GM10847 (cell line): ENCODE data around the gene HEYL.

Source experiments
- POLR2A ChIP-seq: IDR thresholded peaks from 2 replicates; pipeline ENCODE4 v1.6.1; 2011; ENCODE audit not compliant: insufficient read length; ENCODE audit errors: extremely low read depth

HEYL gene

DNA sequence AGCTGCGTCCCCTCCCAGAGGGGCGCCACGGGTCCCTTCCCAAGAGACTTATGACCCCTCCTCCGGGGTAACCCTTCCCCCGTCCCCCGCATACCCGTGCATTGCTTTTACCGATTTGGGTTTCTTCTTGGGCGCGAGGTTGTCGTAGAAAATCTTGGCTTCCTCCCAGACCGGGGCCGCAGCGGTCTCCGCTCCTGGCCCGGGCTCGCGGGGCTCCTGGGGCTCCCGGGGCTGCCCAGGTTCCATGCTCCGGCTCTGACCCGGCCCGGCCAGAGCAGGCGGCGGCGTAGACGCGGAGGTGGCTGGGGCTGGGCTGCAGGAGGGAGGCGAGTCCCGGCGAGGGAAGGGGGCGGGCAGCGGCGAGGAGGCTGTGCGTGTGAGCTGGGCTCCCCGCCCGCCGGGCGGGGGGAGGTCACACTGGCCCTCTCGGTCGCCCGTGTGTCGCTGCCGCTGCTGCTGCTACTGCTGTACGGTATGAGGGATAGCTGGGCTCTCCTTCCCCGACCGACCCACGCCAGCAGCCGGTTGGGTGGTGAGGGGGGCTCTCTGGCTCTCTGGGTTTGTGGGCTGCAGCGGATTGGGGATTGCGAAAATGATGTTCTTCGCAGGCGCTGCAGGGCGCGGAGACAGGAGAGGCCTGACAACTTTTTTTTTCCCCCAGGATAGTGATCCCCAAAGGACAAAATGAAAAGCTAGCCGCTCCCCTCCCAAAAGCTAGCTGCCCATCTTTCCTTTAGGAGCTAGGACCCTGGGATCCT lies 32.5 kb upstream of the HEYL start, which contains the start of gene NT5C1A:
TSS of gene NT5C1A (minus strand) at position 315 of the 758 bp plus-strand sequence. CDS start at position 246, 69 bp downstream.
- TF ChIP-seq POLR2A: no peak

DNA sequence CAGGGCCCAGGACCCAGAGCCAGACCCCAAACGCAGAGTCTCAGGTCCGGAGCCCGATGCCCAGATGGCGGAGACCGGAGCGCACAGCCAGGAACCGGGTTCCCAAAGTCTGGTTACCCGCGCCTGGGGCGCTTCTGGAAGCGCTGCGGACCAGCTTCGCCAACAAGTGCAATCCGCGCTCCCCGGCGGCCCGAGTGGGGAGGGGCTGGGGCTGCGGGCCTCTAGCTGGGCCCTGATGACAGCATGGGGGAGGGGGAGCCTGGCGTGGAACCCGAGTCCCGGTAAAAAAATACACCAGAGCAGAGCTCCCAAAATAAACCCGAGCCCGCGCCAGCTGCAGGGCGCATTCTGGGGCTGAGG lies 32.0 kb upstream of the HEYL start:
- TF ChIP-seq POLR2A: no peak

- no peak for TF ChIP-seq POLR2A
Measured at GRCh38 chr1:39670689-39671088, 31.2 kb upstream of the HEYL start.

GRCh38 chr1:39668894-39669293 lies 29.5 kb upstream of the HEYL start:
- TF ChIP-seq POLR2A: no peak

GRCh38 chr1:39668111-39668510 lies 28.7 kb upstream of the HEYL start:
- TF ChIP-seq POLR2A: no peak

GRCh38 chr1:39666772-39667171 lies 27.3 kb upstream of the HEYL start:
- TF ChIP-seq POLR2A: no peak

DNA sequence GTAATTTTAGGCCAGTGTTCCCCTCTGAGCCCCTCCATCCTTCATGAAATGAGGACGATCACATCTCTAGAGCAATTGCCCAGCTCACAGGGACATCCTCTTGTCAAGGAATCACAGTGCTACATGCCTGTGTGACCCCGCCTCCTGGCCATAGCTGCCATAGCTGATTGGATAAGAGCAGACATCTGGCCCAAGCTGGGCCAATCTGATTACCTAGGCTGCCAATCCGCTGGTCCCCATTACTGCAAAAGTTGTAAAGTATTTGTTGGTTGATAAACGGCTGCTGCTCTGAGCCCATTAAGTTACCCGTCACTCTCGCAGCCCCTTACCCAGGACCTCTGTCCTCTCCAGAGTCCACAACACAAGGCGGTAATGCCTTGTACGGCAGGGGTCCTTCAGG lies 24.1 kb upstream of the HEYL start:
- TF ChIP-seq POLR2A: no peak

DNA sequence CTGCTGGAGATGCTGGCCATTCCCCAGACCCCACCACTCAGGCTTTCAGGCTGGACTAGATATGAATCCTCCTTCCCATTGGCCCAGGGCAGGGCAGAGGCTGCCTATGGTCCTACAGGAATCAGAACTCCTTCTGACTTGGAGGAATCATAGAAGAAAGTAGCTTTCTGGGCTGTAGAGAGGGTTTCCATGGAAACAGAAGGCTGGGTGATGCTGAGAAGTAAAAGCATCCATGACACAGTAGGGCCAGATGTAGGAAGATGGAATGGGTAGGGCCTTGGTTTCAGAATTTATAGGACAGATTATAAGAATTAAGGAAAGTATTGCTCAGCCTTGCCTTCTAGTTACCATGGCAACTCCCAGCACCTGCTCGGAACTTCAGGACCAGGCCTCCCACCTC lies 23.4 kb upstream of the HEYL start:
- no peak for TF ChIP-seq POLR2A

DNA sequence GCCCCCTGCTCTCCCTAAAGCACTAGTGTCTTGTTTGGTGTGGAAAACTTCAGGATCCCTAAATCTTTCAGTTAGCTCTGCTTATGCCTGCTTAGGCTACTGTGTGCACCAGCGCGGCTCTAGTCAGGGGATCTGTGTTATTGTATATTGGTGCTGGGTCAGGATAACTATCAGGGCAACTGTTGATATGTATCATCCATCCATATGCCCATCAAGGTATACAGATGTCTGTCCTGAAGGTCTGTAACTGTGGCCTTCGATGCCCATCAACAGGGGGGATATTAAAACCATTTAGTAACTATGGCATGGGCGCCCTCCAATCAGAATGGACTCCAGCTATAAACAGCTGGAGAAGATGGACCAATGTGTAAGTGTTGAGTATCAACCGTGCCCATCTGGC lies 20.1 kb upstream of the HEYL start:
- TF ChIP-seq POLR2A: no peak

DNA sequence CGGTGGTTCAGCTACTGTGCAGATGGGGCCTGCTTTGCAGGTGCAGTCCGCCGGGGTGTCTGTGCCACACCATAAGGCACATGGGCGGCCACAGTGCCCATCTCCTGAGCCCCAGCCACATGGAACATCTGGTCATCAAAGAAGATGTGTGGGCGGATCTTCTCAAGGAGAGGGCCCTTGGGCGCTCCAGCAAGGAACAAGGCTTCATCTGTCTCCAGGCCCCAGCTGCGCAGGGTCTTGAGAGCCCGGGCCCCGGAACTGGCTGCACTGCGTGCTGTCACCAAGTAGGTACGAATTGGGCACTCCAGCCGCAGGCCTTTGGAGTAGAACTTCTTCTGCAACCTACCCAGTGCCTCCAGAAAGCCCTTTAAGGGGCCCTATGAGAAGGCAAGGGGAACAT lies 19.7 kb upstream of the HEYL start:
- no peak for TF ChIP-seq POLR2A

- no peak for TF ChIP-seq POLR2A
Measured at GRCh38 chr1:39657923-39658485, 18.6 kb upstream of the HEYL start.

DNA sequence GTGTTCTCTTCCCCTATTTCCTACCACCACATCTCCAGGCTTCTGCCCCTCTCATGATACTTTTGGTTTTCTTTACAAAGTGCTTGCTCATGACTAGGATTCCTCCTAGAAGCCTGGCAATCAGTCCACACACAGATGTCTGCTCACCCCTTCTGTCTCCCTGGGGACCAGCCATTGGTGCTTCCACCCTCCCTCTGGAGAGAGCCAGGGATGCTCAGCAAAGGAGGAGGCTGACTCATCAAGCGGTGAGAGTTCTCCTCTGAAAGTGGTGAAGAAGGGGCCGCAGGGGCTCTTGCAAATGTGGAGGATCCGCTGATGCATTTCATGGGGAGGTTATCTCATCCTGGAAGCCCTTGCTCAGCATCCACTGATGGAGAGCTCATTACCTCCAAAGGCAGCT lies 18.0 kb upstream of the HEYL start:
- no peak for TF ChIP-seq POLR2A

- TF ChIP-seq POLR2A: no peak
Measured at GRCh38 chr1:39656391-39656790, 16.9 kb upstream of the HEYL start.

- no peak for TF ChIP-seq POLR2A
Measured at GRCh38 chr1:39655578-39656268, 16.3 kb upstream of the HEYL start.

DNA sequence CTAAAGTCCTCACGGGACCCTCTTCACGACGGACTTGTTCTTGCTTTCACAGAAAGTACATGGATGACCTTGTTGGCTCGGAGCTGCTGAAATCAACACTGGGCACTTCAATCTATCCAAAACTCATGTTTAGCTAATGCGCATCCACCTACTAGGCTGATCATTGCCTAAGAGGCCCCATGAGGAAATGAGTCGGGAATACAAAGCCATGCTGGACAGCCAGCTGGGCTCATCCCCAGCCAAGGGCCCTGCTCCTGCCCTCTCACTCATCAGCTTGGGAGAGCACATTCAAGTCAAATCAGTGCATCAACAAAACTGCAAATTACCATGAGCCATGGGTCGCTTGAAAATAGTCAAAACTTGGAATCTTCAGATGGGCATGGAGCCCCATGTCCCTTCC lies 14.8 kb upstream of the HEYL start:
- TF ChIP-seq POLR2A: no peak

- TF ChIP-seq POLR2A: no peak
Measured at GRCh38 chr1:39653546-39654031, 14.1 kb upstream of the HEYL start.

GRCh38 chr1:39652554-39652953 lies 13.1 kb upstream of the HEYL start:
- TF ChIP-seq POLR2A: no peak

DNA sequence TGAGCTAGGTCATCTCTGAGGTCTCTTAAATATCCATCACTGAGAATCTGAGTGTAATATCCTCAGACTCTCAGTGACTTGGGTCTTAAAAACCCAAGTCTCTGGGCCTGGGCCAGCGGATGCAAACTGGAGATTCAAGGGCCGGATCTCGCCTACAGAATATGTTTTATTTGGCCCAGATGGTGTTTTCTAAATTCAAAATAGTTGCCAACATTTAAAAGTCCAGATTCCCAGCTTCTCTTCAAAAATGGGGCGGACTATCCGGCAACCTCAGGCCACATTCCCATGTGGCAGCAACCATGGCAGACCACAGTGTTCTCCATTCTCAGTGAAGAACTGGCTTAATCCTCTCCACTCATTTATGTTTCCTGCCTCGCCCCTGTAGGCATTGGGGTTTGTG lies 12.7 kb upstream of the HEYL start:
- TF ChIP-seq POLR2A: no peak
